Spleen (tissue), 7 donors: Measurements from ENCODE around the gene BRINP3.

Experiments
- CTCF ChIP-seq, 11 experiments: fragments of 200-600 bp in 7 of 11; fragments of 450-650 bp in 4 of 11; sonication (generic) in 4 of 11; IDR thresholded peaks in 8 of 11; conservative IDR thresholded peaks in 3 of 11; 1 replicate in 7 of 11; 2 replicates in 4 of 11; pipeline versions ENCODE4 v1.4.0 to v1.8.0; 2016 to 2021; ENCODE audit warnings: antibody characterized with exemption in 11 of 11, inconsistent platforms in 4 of 11, mild to moderate bottlenecking in 1 of 11
- POLR2A ChIP-seq, 3 donors: fragments of 450-650 bp; IDR thresholded peaks; one replicate each; pipeline ENCODE4 v1.5.1; 2017; ENCODE audit warnings: antibody characterized with exemption in 3 of 3, mild to moderate bottlenecking in 1 of 3
- donor health status: DM: no; HTN: no; CAD: no; lungs with moderate emphysema.
- donor health status: DM: no; HTN: no; CAD: no.
- donor health status: DM: no; HTN: no; CAD: no.

GRCh38 chr1:190436615-190437014 lies 41.0 kb downstream of the BRINP3 start:
- TF ChIP-seq CTCF (IDR thresholded peaks at IDR 0.05 in 8 of 11, conservative IDR thresholded peaks at IDR 0.05 in 3 of 11) (no peak), POLR2A (IDR thresholded peaks at IDR 0.05) (no peak)
